Astrocyte of the cerebellum (primary cell): ENCODE measurements around the gene ATP5PD.

Experiments used
- DNase-seq: peaks from one replicate; pipeline ENCODE4 v3.0.0-alpha.2; 2011; ENCODE audit warnings: low read depth
- H3K4me3 ChIP-seq: 2 replicates; pipeline ENCODE4 v1.5.1; 2011; ENCODE audit warnings: mild to moderate bottlenecking, low read depth, low read length, moderate library complexity
- CTCF ChIP-seq: IDR thresholded peaks from 2 replicates; pipeline ENCODE4 v1.5.1; 2012; ENCODE audit warnings: low read length, low read depth, moderate library complexity, mild to moderate bottlenecking; ENCODE audit errors: missing control alignments
- in situ Hi-C: cut with HindIII; loops from 2 replicates; pipeline ENCODE4 v1.10.0; 2017; ENCODE audit warnings: low sequenced_read_pairs

ATP5PD gene

GRCh38 chr17:75003070-75003956 is 43.5 kb downstream of the ATP5PD start:
- no peak for TF ChIP-seq CTCF
- in situ Hi-C loops: no loop called here
- DNase-seq: no peak
- no peak overlapping the region for H3K4me3 ChIP-seq

DNA sequence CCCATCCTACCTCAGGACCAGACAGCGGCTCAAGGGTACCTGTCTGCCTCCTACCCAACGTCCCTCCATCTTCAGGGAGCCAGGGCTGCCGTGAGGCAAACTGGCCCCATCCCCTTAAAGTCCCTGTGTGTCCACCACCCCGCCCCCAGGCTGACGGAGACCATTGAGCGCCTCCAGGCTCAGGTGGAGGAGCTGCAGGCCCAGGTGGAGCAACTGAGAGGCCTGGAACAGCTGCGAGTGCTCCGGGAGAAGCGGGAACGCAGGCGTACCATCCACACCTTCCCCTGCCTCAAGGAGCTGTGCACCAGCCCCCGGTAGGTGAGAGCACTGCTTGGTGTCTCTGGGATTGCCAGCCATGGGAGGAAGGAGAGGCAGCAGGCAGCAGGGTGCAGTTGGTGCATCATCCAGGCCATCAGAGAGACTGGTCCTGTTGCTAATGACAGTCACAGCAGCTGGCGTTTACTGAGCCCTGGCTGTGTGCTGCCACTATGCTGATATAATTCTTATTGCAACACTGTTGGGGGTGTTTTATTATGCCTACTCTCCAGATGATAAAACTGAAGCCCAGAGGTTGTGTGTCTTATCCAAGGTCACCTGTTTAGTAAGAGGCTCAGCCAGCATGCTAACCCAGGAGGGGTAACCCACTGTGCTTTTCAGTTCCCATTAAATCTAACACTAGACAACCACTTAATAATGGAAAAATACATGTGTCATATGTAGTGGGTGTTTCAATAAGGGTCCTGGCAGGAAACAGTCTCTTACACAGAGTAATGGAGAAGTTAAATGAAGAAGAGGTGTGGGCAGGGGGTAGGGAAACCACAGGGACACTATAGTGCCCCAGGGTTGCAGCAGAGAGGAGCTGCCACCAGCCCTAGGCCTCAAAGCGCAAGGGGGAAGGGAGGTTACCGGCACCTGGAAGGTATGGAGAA is 44.6 kb downstream of the ATP5PD start:
- DNase-seq: no peak

DNA sequence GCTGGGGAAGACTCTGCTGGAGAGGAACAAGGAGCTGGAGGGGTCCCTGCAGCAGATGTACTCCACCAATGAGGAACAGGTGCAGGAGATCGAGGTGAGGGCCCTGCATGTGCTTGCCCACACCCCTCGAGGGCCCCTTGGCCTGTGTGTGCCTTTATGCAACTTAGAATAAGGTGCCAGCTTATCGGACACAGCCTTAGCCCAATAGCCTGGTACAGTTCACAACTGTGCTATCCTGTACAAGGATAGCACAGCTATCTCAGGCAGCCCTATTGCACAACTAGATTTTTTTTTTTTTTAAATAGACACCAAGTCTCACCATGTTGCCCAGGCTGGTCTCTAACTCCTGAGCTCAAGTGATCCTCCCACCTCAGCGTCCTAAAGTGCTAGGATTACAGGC is 47.2 kb downstream of the ATP5PD start:
- DNase-seq: no peak
- TF ChIP-seq CTCF: no peak
- in situ Hi-C loops: no loop called here
- H3K4me3 ChIP-seq: no peak overlapping the region

More for the DNA sequence above, 44.6 kb downstream of the ATP5PD start:
- H3K4me3 ChIP-seq: no peak overlapping the region
- TF ChIP-seq CTCF: no peak
- in situ Hi-C loops: no loop called here

GRCh38 chr17:74998783-74999182 is 48.0 kb downstream of the ATP5PD start:
- H3K4me3 ChIP-seq: no peak overlapping the region
- DNase-seq: no peak
- TF ChIP-seq CTCF: no peak
- in situ Hi-C loops: no loop called here

- in situ Hi-C loops: no loop called here
- no peak for DNase-seq
- TF ChIP-seq CTCF: no peak
- H3K4me3 ChIP-seq: no peak overlapping the region
Measured at GRCh38 chr17:74995847-74996246, 50.9 kb downstream of the ATP5PD start.

- TF ChIP-seq CTCF: no peak
- in situ Hi-C loops: no loop called here
- H3K4me3 ChIP-seq: no peak overlapping the region
- DNase-seq: no peak
Measured at GRCh38 chr17:74994440-74994839, 52.3 kb downstream of the ATP5PD start.
